Naive B cell (primary cell): ENCODE results near the gene EGFL8. TPM values are rescaled to one million over a fixed set of nuclear protein-coding genes. Genes with fewer than 3 reads are reported as not detected.
"Not testable (repeated sequence)": the region's sequence is repeated elsewhere in the genome, so short reads cannot be mapped to it uniquely, and the experiment has no call there.

Experiments
- ATAC-seq, 2 donors: fragments of 150-1000 bp; cut with Tn5 transposase; 2 replicates each; pipeline ENCODE4 v1.10.0; 2021; ENCODE audit warnings: low read depth in 2 of 2, mild to moderate bottlenecking in 2 of 2, moderate library complexity in 2 of 2
- DNase-seq: peaks from one replicate; pipeline ENCODE4 v3.0.0; 2022
- H3K27ac Mint-ChIP-seq, 6 donors: one replicate each; pipeline ENCODE4 v1.8.0; 2020 to 2022; ENCODE audit warnings: mild to moderate bottlenecking in 6 of 6, mixed read lengths in 6 of 6, moderate library complexity in 5 of 6, inconsistent platforms in 2 of 6
- H3K27me3 Mint-ChIP-seq, 3 donors: one replicate each; pipeline ENCODE4 v1.8.0; 2021 to 2022; ENCODE audit warnings: mixed read lengths in 3 of 3, mild to moderate bottlenecking in 1 of 3
- H3K36me3 Mint-ChIP-seq, 2 donors: one replicate each; pipeline ENCODE4 v1.8.0; 2020 to 2022; ENCODE audit warnings: mixed read lengths in 2 of 2, inconsistent platforms in 1 of 2, mild to moderate bottlenecking in 1 of 2
- H3K4me1 Mint-ChIP-seq, 3 donors: one replicate each; pipeline ENCODE4 v1.8.0; 2020 to 2022; ENCODE audit warnings: mixed read lengths in 3 of 3, inconsistent platforms in 1 of 3, mild to moderate bottlenecking in 1 of 3, moderate library complexity in 1 of 3
- H3K4me3 Mint-ChIP-seq, 8 donors: one replicate each; pipeline ENCODE4 v1.8.0; 2020 to 2022; ENCODE audit warnings: mild to moderate bottlenecking in 8 of 8, mixed read lengths in 8 of 8, moderate library complexity in 8 of 8, inconsistent platforms in 2 of 8
- H3K9me3 Mint-ChIP-seq, 7 donors: one replicate each; pipeline ENCODE4 v1.8.0; 2020 to 2022; ENCODE audit warnings: mixed read lengths in 7 of 7, mild to moderate bottlenecking in 5 of 7, inconsistent platforms in 2 of 7, moderate library complexity in 1 of 7
- polyA plus RNA-seq, 6 donors: library from polyadenylated mRNA; unstranded; fragments of 300-500 nt; fragmentation: Illumina TruSeq; gene quantifications; one replicate each; pipeline ENCODE4 v1.2.3, GENCODE V29; 2021; ENCODE audit warnings: low read depth in 6 of 6

Gene EGFL8
- polyA plus RNA-seq, 6 donors from 2014 or later: not detected

GRCh38 chr6:32200711-32201475 is 36.5 kb downstream of the EGFL8 start:
- DNase-seq (no peak), ATAC-seq (no peak)
- peak overlapping the region in 1 of 6 donors; percentile 28 for H3K27ac Mint-ChIP-seq
- H3K9me3 Mint-ChIP-seq: no peaks in the 10 kb centered on the region
- peaks cover 0 to 23% (median 7%) of the 10 kb centered on the region in 3 donors for H3K27me3 Mint-ChIP-seq
- peaks cover 10 to 14% (median 13%) of the 10 kb centered on the region in 3 donors for H3K4me1 Mint-ChIP-seq
- H3K36me3 Mint-ChIP-seq: no peaks in the 10 kb centered on the region
- H3K4me3 Mint-ChIP-seq: peak overlapping the region in 1 of 8 donors; percentile 4

GRCh38 chr6:32202186-32202585 is 37.8 kb downstream of the EGFL8 start:
- no peak overlapping the region for H3K4me3 Mint-ChIP-seq
- DNase-seq: no peak
- ATAC-seq: no peak
- H3K9me3 Mint-ChIP-seq: no peaks in the 10 kb centered on the region
- H3K4me1 Mint-ChIP-seq: peaks cover 0 to 1% (median under 1%) of the 10 kb centered on the region in 3 donors
- no peaks in the 10 kb centered on the region for H3K36me3 Mint-ChIP-seq
- no peak overlapping the region for H3K27ac Mint-ChIP-seq
- peaks cover 0 to 23% (median 7%) of the 10 kb centered on the region in 3 donors for H3K27me3 Mint-ChIP-seq

GRCh38 chr6:32203426-32204267 is 39.3 kb downstream of the EGFL8 start:
- ATAC-seq (no peak), DNase-seq (no peak)
- H3K36me3 Mint-ChIP-seq: no peaks in the 10 kb centered on the region
- no peak overlapping the region for H3K4me3 Mint-ChIP-seq
- peaks cover 0 to 23% (median 7%) of the 10 kb centered on the region in 3 donors for H3K27me3 Mint-ChIP-seq
- H3K27ac Mint-ChIP-seq: peak overlapping the region in 2 of 6 donors; percentile 33 to 43
- no peaks in the 10 kb centered on the region for H3K4me1 Mint-ChIP-seq
- no peaks in the 10 kb centered on the region for H3K9me3 Mint-ChIP-seq

GRCh38 chr6:32204268-32204715 is 39.9 kb downstream of the EGFL8 start:
- H3K4me1 Mint-ChIP-seq: no peaks in the 10 kb centered on the region
- peak overlapping the region in 1 of 6 donors; percentile 79 for H3K27ac Mint-ChIP-seq
- DNase-seq (no peak), ATAC-seq (no peak)
- H3K27me3 Mint-ChIP-seq: peaks cover 0 to 23% (median 7%) of the 10 kb centered on the region in 3 donors
- no peak overlapping the region for H3K4me3 Mint-ChIP-seq
- no peaks in the 10 kb centered on the region for H3K9me3 Mint-ChIP-seq
- H3K36me3 Mint-ChIP-seq: no peaks in the 10 kb centered on the region

GRCh38 chr6:32208996-32209395 is 44.6 kb downstream of the EGFL8 start:
- Mint-ChIP-seq H3K27ac (peak overlapping the region in 2 of 6 donors; percentile 21 to 28), H3K36me3 (no peaks in the 10 kb centered on the region), H3K4me1 (peaks cover under 1 to 1% (median under 1%) of the 10 kb centered on the region in 3 donors)

GRCh38 chr6:32210191-32210601 is 45.8 kb downstream of the EGFL8 start:
- no peak for ATAC-seq
- Mint-ChIP-seq H3K9me3 (no peaks in the 10 kb centered on the region), H3K4me3 (no peak overlapping the region), H3K27ac (peak overlapping the region in 1 of 6 donors; percentile 58), H3K36me3 (no peaks in the 10 kb centered on the region), H3K27me3 (peaks cover 0 to 1% (median under 1%) of the 10 kb centered on the region in 3 donors), H3K4me1 (peaks cover 6 to 9% (median 9%) of the 10 kb centered on the region in 3 donors)
- DNase-seq: no peak

More at GRCh38 chr6:32208996-32209395, 44.6 kb downstream of the EGFL8 start:
- no peak overlapping the region for H3K4me3 Mint-ChIP-seq
- peaks cover 0 to 11% (median 7%) of the 10 kb centered on the region in 3 donors for H3K27me3 Mint-ChIP-seq
- no peaks in the 10 kb centered on the region for H3K9me3 Mint-ChIP-seq
- ATAC-seq (no peak), DNase-seq (no peak)

- not testable (repeated sequence) for H3K9me3 Mint-ChIP-seq, ATAC-seq, H3K36me3 Mint-ChIP-seq, DNase-seq, H3K27ac Mint-ChIP-seq, H3K27me3 Mint-ChIP-seq, H3K4me3 Mint-ChIP-seq
- peaks cover 6 to 10% (median 10%) of the 10 kb centered on the region in 3 donors for H3K4me1 Mint-ChIP-seq
Measured at GRCh38 chr6:32211432-32211831, 47.0 kb downstream of the EGFL8 start.

- Mint-ChIP-seq H3K4me1 (peaks cover 6 to 15% (median 10%) of the 10 kb centered on the region in 3 donors), H3K4me3 (no peak overlapping the region)
Measured at GRCh38 chr6:32212076-32212760, 47.8 kb downstream of the EGFL8 start.

GRCh38 chr6:32213649-32214048 is 49.3 kb downstream of the EGFL8 start:
- no peaks in the 10 kb centered on the region for H3K9me3 Mint-ChIP-seq
- ATAC-seq: no peak
- H3K4me3 Mint-ChIP-seq: no peak overlapping the region
- peaks cover 0 to 6% (median 0%) of the 10 kb centered on the region in 3 donors for H3K27me3 Mint-ChIP-seq
- H3K36me3 Mint-ChIP-seq: no peaks in the 10 kb centered on the region
- H3K4me1 Mint-ChIP-seq: peaks cover 6 to 19% (median 10%) of the 10 kb centered on the region in 3 donors
- no peak for DNase-seq
- peak overlapping the region in 2 of 6 donors; percentile 5 to 26 for H3K27ac Mint-ChIP-seq

More at GRCh38 chr6:32212076-32212760, 47.8 kb downstream of the EGFL8 start:
- H3K9me3 Mint-ChIP-seq: no peaks in the 10 kb centered on the region
- peak overlapping the region in 2 of 6 donors; percentile 15 to 30 for H3K27ac Mint-ChIP-seq
- H3K27me3 Mint-ChIP-seq: no peaks in the 10 kb centered on the region
- H3K36me3 Mint-ChIP-seq: no peaks in the 10 kb centered on the region
- DNase-seq: no peak
- no peak for ATAC-seq

GRCh38 chr6:32214126-32214525 is 49.7 kb downstream of the EGFL8 start:
- H3K4me1 Mint-ChIP-seq: peaks cover 9 to 19% (median 10%) of the 10 kb centered on the region in 3 donors
- H3K27me3 Mint-ChIP-seq: peaks cover 0 to 6% (median 0%) of the 10 kb centered on the region in 3 donors
- DNase-seq: no peak
- peak overlapping the region in 3 of 6 donors; percentile 5 to 29 (median 26) for H3K27ac Mint-ChIP-seq
- H3K36me3 Mint-ChIP-seq: no peaks in the 10 kb centered on the region
- peak overlapping the region in 1 of 8 donors; percentile 29 for H3K4me3 Mint-ChIP-seq
- no peaks in the 10 kb centered on the region for H3K9me3 Mint-ChIP-seq
- ATAC-seq: peak; percentile 27 to 59

- Mint-ChIP-seq H3K9me3 (no peaks in the 10 kb centered on the region), H3K4me1 (peaks cover 10 to 23% (median 16%) of the 10 kb centered on the region in 3 donors), H3K36me3 (no peaks in the 10 kb centered on the region), H3K4me3 (no peak overlapping the region), H3K27ac (peak overlapping the region in 1 of 6 donors; percentile 76), H3K27me3 (peaks cover 0 to 6% (median 0%) of the 10 kb centered on the region in 3 donors)
- DNase-seq: no peak
- no peak for ATAC-seq
Measured at GRCh38 chr6:32215617-32216016, 51.2 kb downstream of the EGFL8 start.

GRCh38 chr6:32216285-32216684 is 51.9 kb downstream of the EGFL8 start:
- Mint-ChIP-seq H3K9me3 (no peaks in the 10 kb centered on the region), H3K27ac (no peak overlapping the region), H3K4me3 (no peak overlapping the region), H3K36me3 (no peaks in the 10 kb centered on the region), H3K27me3 (peaks cover 0 to 6% (median 0%) of the 10 kb centered on the region in 3 donors), H3K4me1 (peaks cover 10 to 23% (median 17%) of the 10 kb centered on the region in 3 donors)
- DNase-seq: no peak
- no peak for ATAC-seq

- peaks cover 0 to 6% (median 0%) of the 10 kb centered on the region in 3 donors for H3K27me3 Mint-ChIP-seq
- H3K9me3 Mint-ChIP-seq: no peaks in the 10 kb centered on the region
- no peak overlapping the region for H3K4me3 Mint-ChIP-seq
- H3K36me3 Mint-ChIP-seq: no peaks in the 10 kb centered on the region
- no peak for ATAC-seq
- peaks cover 16 to 26% (median 23%) of the 10 kb centered on the region in 3 donors for H3K4me1 Mint-ChIP-seq
- no peak for DNase-seq
- H3K27ac Mint-ChIP-seq: no peak overlapping the region
Measured at GRCh38 chr6:32216998-32217397, 52.6 kb downstream of the EGFL8 start.
